ENCODE data around the gene CLDN20.

Gene CLDN20

GRCh38 chr6:155245831-155246230, 18.0 kb upstream of the CLDN20 start:
- no peak for DNase-seq

GRCh38 chr6:155246825-155247224, 17.0 kb upstream of the CLDN20 start:
- no peak for DNase-seq

DNA sequence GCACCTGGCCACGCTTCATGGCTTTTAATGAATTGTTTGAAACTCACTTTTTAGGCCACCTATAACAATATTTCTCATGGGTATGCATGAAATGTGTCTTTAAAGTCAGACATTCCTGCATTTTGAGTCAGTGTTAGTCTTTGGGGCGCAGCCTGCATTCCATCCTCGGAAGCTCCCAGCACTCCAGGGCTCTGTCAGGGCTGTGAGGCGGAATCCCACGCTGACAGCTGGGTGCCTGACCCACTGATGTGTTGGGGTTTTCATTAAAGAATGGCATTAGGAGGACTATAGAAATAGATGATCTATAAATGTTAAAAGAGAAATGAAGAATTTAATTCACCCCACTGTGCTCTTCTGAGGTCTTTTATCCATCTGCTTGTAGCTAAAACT, 16.2 kb upstream of the CLDN20 start:
- no peak for DNase-seq

GRCh38 chr6:155248008-155249001, 15.5 kb upstream of the CLDN20 start:
- peak; percentile 22 for DNase-seq

DNA sequence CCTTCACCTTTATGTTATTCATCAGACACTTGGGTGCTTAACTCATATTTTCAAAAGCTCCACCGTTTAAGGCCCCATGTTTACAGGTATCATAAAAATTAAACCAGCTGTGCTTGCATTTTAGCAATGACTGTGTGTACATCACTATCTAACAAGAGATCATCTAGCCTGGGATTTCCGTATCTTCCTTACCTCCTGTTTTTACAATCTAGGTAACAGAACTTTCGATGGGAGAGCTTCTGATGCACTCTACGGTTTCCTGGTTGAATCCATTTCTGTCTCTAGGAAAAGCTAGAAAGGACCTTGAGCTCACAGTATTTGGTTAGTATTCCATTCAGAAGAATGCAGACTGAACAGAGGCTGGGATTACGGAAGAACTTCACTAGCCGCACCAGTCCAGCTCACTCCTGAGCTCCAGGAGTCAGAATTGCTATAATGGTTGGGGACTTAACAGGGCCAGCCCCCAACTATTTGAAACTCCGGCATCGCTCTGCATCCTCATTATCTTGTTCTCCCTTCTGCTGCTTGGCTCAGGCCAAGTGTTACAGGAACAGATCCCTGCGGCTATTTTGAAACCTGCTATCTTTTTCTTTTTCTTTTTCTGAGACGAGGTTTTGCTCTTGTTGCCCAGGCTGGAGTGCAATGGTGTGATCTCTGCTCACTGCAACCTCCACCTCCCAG, 13.0 kb upstream of the CLDN20 start:
- DNase-seq: no peak

DNA sequence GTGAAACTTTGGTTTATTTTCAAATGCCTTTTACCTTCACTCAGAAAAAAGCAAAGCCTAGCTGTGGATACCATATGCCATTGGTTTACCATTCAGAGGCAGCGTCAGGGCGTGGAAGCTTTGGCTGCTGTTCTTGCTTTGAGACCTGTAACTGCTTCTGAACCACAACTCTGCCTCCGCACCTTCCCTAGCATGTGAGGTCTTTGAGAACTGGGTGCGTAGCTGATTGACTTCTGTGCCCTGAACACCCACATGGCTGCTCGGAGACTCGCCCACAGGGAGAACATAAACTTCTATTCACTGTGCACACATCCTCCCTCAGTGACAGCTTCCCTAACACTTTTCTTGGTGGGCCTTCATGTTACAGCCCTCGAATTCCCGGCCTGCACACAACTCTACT, 11.2 kb upstream of the CLDN20 start:
- DNase-seq: no peak

GRCh38 chr6:155253337-155253736, 10.5 kb upstream of the CLDN20 start:
- DNase-seq: no peak

GRCh38 chr6:155254139-155254538, 9.7 kb upstream of the CLDN20 start:
- DNase-seq: no peak

DNA sequence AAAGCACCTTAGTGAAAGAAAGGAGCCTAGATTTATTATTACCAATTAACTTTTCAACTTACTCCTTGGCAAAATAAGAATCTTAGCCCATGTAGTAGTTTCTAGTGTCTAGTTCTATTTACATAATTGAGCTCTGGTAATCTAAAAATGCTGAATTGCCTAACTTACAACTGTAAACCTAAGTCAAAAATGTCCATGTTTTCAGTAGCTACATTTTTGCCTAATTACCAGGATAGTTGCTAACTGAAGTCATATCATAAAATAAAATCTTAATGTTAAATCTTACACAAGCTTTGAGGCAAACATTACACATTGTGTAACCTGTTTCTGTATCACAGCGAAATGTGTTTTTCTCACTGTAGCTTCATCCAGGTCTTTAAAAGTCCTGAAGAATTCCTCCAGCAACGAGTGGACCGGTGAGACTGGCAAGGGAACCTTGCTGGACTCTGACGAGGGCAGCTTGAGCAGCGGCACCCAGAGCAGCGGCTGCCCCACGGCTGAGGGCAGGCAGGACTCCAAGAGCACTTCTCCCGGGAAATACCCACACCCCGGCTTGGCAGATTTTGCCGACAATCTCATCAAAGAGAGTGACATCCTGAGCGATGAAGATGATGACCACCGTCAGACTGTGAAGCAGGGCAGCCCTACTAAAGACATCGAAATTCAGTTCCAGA, 7.6 kb upstream of the CLDN20 start:
- no peak for DNase-seq

- no peak for DNase-seq
These were observed 6.0 kb upstream of the CLDN20 start for GRCh38 chr6:155257796-155258195.

GRCh38 chr6:155259204-155259603, 4.6 kb upstream of the CLDN20 start:
- no peak for DNase-seq

DNA sequence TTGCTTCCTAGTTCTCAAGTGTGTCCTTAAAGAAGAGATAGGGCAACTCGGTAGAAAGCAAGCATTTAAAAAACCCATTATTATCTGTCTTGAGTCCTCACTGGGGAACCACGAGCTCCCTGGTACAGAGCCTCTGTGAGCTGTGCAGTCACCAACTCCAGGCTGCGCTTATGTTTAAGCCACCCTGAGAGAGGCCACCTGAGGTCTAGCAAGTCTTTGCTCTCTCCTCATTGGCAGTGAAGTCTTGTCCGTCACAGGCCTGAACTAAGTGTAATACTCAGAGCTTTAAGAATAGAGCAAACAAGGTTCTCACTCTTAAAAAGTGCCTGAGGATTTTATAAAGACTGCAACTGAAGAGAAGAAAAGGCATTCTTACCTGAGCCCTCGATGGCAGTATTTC, 3.9 kb upstream of the CLDN20 start:
- DNase-seq: no peak

DNA sequence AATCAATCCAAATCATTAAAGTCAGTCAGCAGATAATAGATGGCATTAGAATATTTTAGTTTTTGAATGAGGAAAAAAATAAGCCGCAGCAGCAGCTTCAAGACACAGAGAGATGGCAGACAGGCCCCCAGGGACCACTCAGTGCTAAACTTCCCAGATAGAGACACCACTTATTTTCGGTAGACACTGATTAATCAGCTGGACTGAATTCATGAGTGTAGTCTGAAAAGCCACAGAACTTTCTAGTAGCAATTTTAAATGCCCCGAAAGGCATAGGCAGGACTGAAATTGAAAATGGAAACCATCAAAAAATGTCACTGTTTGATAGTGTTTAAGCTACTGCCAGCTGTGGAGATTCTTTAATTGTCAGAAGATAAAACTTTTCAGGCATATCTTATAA, 3.1 kb upstream of the CLDN20 start:
- DNase-seq: no peak

DNA sequence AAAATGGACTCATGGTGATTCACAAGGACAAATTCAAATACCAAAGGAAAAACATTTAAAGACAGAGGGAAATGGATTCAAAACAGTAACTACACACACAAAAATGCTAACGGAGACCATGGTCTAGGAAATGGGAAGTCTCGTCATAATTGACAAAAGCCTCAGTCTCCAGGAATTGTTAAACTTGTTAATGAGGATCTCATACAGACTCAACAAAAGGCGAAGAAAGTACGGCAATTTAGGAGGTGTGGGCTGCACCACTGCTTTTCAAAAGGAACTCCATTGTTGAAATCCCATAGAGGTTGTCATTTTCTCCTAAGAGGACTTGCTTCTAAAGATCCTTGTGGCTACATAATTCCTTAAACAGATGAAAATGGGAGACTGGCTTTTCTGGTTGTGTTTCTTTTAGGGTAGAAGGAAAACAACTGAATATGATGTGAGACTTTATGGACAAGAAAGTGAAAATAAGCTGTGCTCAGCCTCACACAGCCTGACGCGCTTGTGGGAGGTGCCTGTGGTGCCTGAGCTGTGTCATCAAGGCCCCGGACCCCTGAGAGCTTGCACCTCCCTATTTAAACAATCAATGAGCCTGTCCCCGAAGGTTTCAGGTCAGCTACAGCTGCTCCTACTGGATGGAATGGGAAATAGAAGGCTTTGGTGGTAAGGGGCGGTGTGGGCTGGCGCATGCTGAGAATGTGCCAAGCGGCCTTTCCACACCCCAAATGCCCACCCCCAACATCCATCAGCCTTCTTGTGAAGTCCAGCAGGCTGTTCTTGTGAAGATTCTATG, 2.5 kb upstream of the CLDN20 start:
- DNase-seq: no peak

GRCh38 chr6:155262655-155263054, 1.2 kb upstream of the CLDN20 start:
- no peak for DNase-seq

DNA sequence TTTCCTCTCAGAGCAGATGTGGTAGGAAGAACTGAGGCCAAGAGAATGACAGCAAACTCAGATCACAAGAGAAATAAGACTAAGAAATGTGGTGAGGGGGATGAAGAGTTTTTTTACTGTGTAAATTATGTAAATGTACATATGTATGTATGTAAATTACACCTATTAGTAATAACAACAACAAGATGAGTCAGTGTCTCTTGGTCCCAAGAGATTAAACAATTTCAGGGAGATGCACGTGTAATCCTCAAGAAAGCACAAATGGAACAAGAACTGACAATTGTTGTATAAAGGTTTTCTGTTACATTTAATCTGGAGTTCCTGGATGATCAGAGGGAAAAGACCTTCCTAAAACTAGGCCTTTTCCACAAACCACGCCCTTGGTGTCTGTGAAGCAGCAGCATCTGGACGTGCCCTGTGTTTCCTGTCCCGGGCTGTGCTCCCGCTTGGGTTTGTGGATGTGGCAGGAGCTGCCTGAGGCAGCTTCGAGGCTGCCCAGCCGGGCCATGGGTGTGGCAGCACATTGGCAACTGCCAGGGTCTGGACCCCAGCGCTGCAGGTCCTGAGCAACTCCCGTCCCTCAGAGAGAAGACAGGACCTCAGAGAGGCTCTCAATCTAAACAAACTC, 994 bp downstream of the CLDN20 start:
- no peak for DNase-seq

- DNase-seq: no peak
These were observed 2.2 kb downstream of the CLDN20 start for GRCh38 chr6:155265843-155266535.

DNA sequence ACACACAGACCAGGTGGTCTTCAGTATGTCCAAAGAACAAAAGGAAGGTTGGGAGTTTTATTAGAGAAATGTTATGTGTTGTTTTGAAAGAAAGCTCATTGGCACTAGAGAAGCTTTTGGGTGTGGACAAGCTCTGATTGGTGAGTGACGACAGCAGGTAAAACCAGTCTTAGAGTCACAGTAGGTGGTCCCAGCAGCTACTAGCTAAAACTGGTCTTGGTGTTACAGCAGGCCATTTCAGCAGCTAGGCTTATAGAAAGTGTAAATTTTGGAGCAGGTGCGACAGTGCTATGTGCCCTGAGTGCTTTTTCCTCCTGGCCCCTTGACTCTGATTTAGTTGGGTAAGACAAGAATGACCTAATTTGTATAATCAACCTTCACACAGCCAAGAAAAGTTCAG, 3.6 kb downstream of the CLDN20 start:
- DNase-seq: no peak

DNA sequence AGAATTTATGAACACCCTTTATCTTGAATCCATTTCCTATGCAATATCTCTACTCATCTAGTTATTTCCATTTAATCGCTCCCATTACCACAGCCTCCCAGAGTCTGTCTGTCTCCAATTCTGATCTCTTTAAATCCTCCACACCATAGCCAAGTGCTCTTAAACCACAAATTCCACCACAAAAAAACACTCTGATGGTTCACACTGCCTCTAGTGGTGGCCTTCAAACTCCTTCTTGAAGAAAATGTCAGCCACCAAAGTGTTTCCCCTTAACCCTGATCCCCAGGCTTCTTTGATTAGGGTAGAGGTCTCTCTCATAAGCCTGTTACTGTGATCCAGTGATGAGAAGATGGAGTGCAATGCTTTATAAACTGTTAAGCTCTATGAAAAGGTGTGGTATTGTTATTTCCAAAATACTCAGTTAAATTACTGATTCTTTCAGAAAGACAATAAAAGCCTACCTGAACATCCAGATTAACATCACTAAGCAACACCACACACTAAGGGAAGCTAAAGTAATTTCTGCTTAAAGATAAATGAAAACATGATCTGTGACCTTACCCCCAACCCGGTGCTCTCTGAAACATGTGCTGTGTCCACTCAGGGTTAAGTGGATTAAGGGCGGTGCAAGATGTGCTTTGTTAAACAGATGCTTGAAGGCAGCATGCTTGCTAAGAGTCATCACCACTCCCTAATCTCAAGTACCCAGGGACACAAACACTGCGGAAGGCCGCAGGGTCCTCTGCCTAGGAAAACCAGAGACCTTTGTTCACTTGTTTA, 4.5 kb downstream of the CLDN20 start:
- DNase-seq: peak; percentile 63

DNA sequence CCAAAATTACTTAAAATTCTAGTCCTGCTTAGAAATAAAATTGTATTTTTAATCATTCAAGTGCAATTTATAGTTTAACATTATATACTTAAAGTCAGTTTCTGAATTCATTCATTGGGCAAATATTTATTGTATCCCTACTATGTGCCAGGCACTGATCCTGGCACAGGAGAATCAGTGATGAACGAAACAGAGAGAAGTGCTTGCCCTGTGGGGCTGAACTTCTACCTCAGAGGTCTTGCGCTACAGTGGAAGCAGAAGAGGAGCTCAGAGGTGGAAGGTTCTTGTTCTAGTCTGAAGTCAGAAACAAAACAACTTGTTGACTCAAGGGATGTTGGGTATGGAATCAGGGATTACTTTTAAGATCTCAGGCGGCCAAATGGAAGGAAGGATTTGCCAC, 6.0 kb downstream of the CLDN20 start:
- DNase-seq: no peak

- DNase-seq: no peak
These were observed 6.8 kb downstream of the CLDN20 start for GRCh38 chr6:155270561-155271091.

Measured in hematopoietic multipotent progenitor cell treated with erythropoietin and hydrocortisone succinate and interleukin-3 and kit ligand, for 8 days (in vitro differentiated cells).